ENCODE measurements around the gene NOC2L.
A peak's percentile ranks its signal among the peaks of the same experiment; 100 is the strongest.

NOC2L gene

DNA sequence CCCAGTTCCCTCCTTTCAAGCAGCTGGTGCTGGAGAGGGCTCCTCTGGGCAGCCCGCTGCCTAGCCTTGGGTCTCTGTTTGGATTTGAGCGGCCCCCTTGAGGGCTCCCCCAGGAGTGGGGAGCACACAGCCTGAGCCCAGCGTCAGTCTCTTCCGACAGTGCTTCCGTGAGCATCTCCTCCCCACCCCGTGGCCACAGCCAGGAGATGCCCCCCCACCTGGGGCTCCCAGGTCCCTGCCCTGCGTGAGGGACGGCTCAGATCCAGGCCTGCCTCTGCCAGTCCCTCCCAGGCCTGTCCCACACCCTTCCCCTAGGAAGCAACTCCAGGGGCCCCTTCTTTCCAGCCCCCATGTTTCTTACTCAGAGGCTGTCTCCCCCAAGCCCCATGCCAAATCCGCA lies 31.8 kb downstream of the NOC2L start:
- no peak for DNase-seq

DNA sequence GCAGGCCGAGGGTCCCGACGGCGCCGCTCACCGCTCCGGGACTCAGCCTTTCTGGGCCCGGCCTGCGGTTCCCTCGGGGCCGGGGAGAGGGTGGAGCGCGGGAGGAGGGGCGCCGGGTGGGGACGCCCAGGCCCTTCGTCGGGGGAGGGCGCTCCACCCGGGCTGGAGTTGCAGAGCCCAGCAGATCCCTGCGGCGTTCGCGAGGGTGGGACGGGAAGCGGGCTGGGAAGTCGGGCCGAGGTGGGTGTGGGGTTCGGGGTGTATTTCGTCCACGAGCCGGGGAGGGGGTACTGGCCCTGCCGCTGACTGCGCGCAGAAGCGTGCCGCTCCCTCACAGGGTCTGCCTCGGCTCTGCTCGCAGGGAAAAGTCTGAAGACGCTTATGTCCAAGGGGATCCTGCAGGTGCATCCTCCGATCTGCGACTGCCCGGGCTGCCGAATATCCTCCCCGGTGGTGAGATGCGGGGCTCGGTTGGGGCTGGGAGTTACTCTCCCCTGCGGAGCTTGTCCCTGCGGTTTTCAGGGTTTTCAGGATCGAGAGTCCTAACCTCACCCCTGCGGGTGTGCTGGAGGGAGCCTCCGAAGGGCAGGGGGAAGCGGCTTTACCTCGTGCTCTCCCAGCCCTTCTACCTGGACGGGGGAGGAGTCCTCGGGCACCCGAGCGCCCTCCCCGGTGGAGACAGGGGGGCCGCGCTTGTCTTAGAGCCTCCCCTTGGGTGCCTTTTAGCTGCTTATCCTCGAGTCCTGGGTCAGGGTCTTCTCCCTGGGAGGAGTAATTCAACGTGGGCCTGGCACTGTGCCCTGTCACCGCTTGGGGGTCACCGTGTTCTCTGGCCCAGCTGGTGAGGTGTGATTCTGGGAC lies 33.3 kb downstream of the NOC2L start:
- DNase-seq = no peak

DNA sequence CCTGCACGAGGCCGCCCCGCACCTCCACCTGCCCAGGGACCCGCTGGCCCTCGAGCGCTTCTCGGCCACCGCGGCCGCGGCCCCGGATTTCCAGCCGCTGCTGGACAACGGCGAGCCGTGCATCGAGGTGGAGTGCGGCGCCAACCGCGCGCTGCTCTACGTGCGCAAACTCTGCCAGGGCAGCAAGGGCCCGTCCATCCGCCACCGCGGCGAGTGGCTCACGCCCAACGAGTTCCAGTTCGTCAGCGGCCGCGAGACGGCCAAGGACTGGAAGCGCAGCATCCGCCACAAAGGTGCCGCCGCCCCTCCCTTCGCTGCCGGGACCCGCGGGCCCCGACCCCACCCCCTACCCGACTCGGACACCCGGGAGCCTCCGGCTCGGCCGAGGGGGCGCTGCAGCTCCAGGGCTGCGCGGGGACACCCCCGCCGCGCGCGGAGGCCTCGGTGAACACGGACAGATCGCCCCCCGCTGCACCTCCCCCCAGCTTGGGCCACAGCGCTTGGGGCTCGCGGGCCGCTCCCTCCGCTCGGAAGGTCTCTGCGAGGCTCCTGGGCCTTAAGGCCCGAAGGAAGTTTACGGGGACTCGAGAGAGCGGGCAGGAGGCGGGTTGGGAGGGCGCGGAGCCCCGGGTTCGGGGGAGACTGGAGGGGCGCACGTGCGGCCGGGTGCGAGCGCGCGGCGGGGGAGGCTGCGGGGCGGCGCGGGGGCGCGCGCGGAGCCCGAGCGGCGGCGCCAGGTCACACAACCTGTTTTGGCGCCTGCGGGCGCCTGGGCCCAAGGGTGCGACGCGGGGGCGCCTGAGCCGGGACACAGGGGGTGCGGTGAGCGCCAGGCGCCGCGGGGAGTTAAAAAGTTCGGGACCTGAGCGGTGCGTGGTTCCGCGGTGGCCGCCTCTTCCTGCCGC lies 34.1 kb downstream of the NOC2L start:
- DNase-seq = no peak

GRCh38 chr1:923991-924655 lies 34.9 kb downstream of the NOC2L start:
- no peak for DNase-seq

GRCh38 chr1:923131-923990 lies 35.7 kb downstream of the NOC2L start, which contains the start of gene SAMD11:
TSS of gene SAMD11 (plus strand) at chr1:923923. CDS start at chr1:924432, 509 bp downstream.
- DNase-seq = peak; percentile 66

DNA sequence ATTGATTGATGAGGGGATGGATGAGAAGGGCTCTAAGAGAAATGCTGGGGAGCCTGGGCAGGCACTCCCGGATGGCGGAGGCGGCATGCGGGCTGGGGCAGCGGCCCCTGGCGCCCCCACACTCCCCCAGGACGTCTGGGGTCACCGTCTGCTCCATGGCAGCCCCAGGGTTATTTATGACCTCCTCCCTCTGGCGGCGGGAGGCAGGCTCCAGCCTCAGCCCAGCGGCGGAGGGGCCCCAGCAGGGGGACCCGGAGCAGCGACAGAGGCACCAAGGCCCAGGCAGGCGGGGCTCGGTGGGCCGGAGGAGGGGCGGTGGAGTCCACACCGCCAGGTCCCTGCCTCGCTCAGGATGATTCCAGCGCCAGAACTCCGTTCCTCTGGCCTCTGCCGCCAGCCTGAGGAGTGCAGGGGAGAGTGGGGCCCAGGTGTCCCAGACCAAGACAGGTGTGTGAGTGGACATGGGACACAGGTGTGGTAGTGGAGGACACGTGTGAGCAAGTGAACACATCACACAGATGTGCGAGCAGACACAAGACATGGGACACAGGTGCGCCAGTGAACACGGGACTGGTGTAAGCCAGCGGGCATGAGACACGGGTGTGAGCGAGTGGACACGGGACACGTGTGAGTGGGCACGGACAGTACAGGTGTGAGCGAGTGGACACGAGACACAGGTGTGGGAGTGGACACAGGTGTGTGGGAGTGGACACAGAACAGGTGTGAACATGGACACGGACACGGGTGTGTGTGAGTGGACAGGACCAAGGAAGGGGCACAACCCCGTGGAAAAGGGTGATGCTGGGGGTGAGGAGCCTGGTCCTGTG lies 37.8 kb downstream of the NOC2L start:
- DNase-seq = no peak

DNA sequence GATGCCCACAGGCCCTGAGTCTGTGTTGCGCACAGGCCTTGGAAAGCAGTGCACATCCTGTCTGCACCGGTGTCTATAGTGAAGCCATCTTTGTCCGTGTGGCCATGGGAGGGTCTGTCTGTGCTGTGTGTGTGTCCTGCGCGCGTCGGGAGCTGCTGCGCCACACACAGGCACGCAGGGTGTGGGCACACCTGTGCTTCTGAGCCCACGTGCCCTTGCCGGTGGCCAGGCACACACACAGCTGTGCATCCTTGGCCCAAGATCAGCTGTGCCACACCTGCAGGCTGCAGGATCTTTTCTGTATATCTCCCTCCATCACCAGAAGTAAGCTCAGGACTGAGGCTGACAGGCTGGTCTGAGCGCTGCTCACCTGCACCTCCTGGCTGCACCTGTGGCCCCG lies 38.5 kb downstream of the NOC2L start:
- DNase-seq = no peak

DNA sequence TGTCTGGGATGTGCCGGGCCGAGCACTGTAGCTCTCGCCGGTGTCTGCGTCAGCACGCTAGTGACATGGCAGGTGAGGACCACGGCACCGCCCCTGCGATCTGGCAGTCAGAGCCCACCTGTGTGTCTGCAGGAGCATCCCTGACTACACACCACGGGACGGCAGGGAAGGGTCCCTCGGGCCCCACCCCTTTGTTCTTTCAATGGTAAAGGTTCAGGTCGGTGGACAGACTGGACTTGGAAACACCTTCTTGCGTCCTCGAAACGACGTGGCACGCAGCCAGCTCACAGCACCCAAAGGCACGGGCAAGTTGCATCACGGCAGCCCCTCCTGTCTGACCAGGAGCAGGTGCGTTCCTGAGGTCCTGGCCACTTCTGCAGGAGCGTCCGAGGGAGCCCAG lies 39.0 kb downstream of the NOC2L start:
- DNase-seq = no peak

- no peak for DNase-seq
Measured at GRCh38 chr1:919271-919872, 39.7 kb downstream of the NOC2L start.

DNA sequence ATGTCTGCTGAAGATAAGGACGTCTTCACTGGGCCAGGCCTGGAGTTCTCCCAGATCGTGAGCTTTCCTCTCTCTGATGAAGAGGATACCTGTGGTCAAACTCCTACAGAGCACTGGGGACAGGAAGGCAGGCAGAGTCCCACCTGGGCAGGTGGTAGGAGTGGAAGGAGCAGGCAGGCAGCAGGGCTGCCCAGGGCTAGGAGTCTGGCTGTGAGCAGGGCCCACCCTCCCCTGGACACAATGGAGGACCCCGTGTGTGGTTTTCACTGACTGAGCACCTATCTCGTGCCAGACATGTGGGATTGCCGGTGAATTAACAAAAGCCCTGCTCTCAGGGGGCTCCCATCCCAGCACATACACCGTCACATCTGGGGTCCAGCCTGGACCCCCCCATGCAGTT lies 40.2 kb downstream of the NOC2L start:
- no peak for DNase-seq

- DNase-seq = no peak
Measured at GRCh38 chr1:918353-918752, 40.7 kb downstream of the NOC2L start.

DNA sequence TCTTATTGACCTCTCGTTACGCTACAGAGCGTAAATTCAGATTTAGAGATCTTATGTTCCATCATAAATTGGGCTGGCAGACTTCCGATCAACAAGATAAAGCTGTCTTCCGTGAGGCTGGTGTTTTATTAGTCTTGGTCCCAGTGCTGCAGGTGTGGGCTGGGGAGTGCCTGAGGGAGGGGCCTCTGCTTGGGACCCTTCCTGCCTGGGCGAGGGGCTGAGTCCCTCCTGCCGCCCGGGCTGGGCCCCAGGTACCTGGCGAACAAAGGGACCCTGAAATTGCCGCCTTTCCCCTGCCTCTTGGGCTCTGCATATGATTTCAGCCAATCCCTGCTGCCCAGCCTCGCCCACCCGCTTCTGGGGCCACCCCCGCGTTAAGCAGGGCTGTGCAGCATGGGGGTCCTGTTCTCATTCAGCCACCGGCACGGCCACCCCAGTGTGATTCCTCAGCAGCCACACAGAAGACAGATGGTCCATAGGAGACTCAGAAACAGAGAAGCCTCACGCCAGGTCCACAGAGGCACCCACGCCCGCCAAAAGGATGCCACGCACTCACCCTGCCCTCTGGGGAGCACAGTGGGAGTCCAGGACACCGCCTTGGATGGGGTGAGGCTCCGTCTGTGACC lies 41.5 kb downstream of the NOC2L start:
- no peak for DNase-seq

DNA sequence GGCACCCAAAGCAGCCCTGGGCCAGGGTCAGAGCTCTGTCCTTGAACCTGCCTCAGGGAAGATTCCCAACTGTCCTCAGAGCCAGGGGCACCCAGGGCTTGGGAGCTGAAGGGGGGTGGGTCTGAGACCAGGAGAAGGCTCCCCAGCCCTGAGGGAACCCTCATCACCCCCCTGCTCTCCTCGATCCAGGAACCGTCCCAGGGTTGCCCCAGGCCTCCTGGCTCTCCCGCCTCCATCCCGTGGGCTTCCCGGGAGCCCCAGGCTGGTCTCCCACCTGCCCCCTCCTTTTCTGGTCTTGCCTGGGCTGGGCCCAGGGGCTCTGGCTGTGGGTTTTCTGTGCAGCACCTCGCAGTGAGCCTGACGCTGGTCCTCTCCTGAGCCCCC lies 42.0 kb downstream of the NOC2L start:
- DNase-seq = no peak

DNA sequence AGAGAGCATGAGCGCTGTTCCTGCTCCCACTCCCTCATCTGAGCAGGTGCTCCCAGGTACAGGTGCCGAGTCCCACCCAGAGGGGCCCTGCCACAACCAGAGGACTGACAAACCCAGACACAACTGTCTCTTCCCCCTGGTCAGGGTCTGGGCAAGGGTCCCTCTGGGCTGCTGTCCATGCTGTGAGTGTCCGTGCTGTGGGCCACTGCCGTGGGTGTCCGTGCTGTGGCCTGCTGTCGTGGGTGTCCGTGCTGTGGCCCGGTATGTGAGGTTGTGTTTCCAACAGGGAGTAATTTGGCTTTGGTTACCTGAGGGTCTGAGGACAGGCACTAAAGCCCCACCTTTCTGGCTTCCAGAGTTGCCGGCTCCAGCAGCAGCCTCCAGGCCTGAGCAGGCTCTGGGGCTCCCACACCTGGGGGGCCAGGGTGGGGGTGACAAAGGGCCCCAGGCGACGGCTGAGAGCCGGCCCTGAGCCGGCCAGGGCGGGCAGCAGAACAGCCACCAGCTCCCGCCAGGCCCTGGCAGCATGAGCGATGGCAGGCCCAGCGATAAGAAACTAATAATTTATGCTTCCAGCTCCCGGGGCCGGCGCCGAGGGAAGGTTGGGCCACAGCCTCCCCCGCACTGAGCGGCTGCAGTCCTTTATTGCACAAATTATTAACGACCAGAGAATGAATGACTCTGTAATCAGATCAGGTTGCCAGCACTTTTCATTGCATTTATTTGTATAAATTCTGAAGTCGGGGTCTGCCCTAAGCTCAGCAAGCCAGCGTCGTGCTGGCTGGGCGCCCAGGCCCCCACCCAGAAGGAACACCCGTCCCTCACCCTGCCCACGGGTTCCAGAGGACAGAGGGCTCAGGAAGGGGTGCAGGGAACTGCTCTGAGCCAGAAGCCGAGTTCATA lies 42.6 kb downstream of the NOC2L start:
- no peak for DNase-seq

DNA sequence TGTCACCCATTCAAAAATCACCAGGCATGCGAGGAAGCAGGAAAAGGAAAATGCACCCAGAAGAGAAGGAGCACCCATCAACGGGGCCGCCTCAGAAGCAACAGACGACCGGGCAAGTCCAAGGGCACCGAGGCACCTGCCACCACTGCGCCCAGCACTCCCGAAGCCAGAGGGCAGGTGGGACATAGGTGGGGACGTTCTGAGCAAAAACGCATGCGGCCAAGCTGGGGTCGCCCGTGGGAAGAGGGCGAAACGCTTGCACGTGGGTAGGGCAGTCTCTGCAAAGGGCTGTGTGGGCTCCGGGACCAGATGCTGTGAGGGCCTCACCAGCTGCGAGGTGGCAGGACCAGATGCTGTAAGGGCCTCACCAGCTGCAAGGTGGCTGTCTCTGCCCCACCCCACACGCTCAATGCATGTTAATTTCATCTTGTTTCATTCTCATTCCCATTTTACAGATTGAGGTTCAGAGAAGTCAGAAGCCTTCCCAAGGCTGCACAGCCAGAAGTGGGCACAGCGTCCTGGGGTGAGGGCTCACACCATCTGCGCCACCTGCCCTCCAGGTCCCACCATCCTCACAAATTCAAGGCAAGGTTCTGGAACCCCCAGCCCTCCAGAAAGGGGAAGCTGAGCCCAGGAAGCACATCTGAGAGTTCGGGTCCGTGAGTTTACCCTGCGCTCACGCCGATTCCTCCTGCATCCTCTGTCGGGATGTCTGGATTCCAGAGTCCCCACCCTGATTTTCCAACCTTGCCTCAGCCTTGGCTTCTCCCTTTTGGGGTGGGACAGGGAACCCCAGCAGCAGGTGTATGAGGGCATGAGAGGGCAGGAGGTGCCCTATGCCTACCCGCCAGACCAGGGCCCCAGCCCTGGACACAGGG lies 43.5 kb downstream of the NOC2L start:
- no peak for DNase-seq

- no peak for DNase-seq
Measured at GRCh38 chr1:914891-915280, 44.2 kb downstream of the NOC2L start.

- no peak for DNase-seq
Measured at GRCh38 chr1:914131-914890, 44.7 kb downstream of the NOC2L start.

Data from activated effector memory CD4-positive, alpha-beta T cell treated with Interleukin-2 at 50 U/mL for 16 hours (primary cell).